ENCODE results near the gene FAM13C.

The FAM13C gene

DNA sequence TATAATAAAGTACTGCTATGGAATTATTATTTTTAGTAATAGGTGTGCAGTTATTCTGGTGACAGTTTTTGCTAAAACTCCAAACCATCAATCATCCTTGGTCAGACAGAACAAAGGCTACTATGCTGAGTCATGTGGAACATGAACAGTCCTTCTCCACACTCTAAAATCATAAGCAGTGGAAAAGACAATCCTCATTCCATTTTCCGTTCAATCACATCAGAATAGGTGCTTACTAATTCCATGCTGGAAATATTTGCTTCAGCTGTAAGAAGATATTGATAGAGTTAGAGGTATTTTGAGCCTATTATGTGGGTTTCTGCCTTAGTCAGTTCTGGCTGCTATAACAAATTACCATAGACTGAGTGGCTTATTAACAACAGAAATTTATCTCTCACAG is 82.9 kb downstream of the FAM13C start:
- no peak for DNase-seq (ENCODE audit: low read depth)
- no peak overlapping the region for H3K4me3 ChIP-seq (ENCODE audit: low read depth, low read length)
- TF ChIP-seq, protein P1, sequence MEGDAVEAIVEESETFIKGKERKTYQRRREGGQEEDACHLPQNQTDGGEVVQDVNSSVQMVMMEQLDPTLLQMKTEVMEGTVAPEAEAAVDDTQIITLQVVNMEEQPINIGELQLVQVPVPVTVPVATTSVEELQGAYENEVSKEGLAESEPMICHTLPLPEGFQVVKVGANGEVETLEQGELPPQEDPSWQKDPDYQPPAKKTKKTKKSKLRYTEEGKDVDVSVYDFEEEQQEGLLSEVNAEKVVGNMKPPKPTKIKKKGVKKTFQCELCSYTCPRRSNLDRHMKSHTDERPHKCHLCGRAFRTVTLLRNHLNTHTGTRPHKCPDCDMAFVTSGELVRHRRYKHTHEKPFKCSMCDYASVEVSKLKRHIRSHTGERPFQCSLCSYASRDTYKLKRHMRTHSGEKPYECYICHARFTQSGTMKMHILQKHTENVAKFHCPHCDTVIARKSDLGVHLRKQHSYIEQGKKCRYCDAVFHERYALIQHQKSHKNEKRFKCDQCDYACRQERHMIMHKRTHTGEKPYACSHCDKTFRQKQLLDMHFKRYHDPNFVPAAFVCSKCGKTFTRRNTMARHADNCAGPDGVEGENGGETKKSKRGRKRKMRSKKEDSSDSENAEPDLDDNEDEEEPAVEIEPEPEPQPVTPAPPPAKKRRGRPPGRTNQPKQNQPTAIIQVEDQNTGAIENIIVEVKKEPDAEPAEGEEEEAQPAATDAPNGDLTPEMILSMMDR (IDR thresholded peaks at IDR 0.05; ENCODE audit: low read depth, low read length), result no peak
- TF ChIP-seq MYC (IDR thresholded peaks at IDR 0.05; ENCODE audit: low read depth, low read length) (no peak), POLR2A (IDR thresholded peaks at IDR 0.05; ENCODE audit: extremely low read depth, insufficient read length) (no peak), MAX (IDR thresholded peaks at IDR 0.05; ENCODE audit: low read depth, low read length) (no peak)

DNA sequence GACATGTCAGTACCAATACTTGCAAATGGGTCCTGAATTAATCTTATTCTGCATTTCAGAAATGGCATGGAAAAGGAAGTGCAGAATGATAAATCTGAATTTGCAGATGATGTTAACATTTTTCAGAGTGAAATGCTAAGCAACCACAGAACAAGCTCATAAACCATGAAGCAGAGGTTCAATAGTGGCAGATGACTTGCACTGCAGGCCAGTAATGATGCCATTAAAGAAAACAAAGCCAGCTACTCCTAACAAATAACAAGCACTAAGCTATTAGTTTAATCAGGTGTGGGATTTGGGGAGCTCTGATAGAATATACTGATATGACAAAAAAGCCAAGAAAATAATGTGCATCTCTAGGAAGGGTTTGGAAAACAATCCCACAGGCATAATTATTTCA is 85.4 kb downstream of the FAM13C start:
- DNase-seq (ENCODE audit: low read depth), result no peak
- no peak overlapping the region for H3K4me3 ChIP-seq (ENCODE audit: low read depth, low read length)
- no peak for TF ChIP-seq MYC (IDR thresholded peaks at IDR 0.05; ENCODE audit: low read depth, low read length)
- TF ChIP-seq, protein P1 (IDR thresholded peaks at IDR 0.05; ENCODE audit: low read depth, low read length), result no peak
- TF ChIP-seq MAX (IDR thresholded peaks at IDR 0.05; ENCODE audit: low read depth, low read length), result no peak
- no peak for TF ChIP-seq POLR2A (IDR thresholded peaks at IDR 0.05; ENCODE audit: extremely low read depth, insufficient read length)

GRCh38 chr10:59276133-59276532 is 86.2 kb downstream of the FAM13C start:
- H3K4me3 ChIP-seq (ENCODE audit: low read depth, low read length), result no peak overlapping the region
- TF ChIP-seq, protein P1 (IDR thresholded peaks at IDR 0.05; ENCODE audit: low read depth, low read length), result no peak
- TF ChIP-seq POLR2A (IDR thresholded peaks at IDR 0.05; ENCODE audit: extremely low read depth, insufficient read length) (no peak), MYC (IDR thresholded peaks at IDR 0.05; ENCODE audit: low read depth, low read length) (no peak), MAX (IDR thresholded peaks at IDR 0.05; ENCODE audit: low read depth, low read length) (no peak)
- no peak for DNase-seq (ENCODE audit: low read depth)

DNA sequence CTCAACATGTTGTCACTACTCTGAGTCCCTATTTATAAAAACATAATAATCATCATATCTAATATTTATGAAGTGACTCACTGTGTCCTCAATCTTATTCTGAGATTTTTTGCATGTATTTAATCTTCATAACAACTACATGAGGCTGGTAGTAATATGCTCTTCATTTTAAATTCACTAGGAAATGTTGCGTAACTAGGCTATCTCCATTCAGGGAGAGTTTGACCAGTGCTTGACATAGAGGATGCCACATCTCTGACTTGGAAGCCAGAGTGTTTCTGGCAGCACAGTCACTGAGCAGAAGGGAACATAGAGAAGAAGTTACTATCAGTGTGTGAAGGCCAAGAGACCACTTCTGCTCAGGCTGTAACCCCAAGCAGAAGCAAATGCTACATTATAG is 88.9 kb downstream of the FAM13C start:
- no peak for DNase-seq (ENCODE audit: low read depth)
- no peak overlapping the region for H3K4me3 ChIP-seq (ENCODE audit: low read depth, low read length)
- TF ChIP-seq MAX (IDR thresholded peaks at IDR 0.05; ENCODE audit: low read depth, low read length), result no peak

- TF ChIP-seq MAX (IDR thresholded peaks at IDR 0.05; ENCODE audit: low read depth, low read length) (no peak), MYC (IDR thresholded peaks at IDR 0.05; ENCODE audit: low read depth, low read length) (no peak), POLR2A (IDR thresholded peaks at IDR 0.05; ENCODE audit: extremely low read depth, insufficient read length) (no peak)
- TF ChIP-seq, protein P1 (IDR thresholded peaks at IDR 0.05; ENCODE audit: low read depth, low read length), result no peak
- no peak for DNase-seq (ENCODE audit: low read depth)
- no peak overlapping the region for H3K4me3 ChIP-seq (ENCODE audit: low read depth, low read length)
Measured at GRCh38 chr10:59272061-59272460, 90.3 kb downstream of the FAM13C start.

DNA sequence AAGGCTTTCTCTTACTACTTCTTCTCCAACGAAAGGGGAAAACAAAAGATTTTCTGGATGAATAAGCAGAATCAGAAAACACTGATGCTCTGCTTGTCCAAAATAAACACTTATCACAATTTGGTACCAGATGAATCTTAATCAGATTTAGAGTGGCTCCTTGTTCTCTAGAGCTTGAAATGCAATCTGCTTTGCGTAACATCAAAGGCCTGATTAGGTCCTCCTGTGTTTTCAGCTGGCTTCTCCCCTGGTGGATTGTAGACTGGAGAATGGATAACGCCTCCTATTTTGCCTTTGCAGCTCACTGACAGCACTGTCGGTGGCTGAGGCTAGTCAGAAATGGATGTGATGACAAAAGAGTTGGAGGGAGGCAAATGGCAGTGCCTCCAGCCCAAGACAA is 91.2 kb downstream of the FAM13C start:
- DNase-seq (ENCODE audit: low read depth), result no peak
- H3K4me3 ChIP-seq (ENCODE audit: low read depth, low read length), result no peak overlapping the region
- TF ChIP-seq, protein P1 (IDR thresholded peaks at IDR 0.05; ENCODE audit: low read depth, low read length), result no peak
- TF ChIP-seq MYC (IDR thresholded peaks at IDR 0.05; ENCODE audit: low read depth, low read length), result no peak
- no peak for TF ChIP-seq POLR2A (IDR thresholded peaks at IDR 0.05; ENCODE audit: extremely low read depth, insufficient read length)
- TF ChIP-seq MAX (IDR thresholded peaks at IDR 0.05; ENCODE audit: low read depth, low read length), result no peak

Data from NB4 (cell line).